Renal pelvis (tissue), 4 donors: ENCODE data around the gene ATE1. TPM values are rescaled to one million over a fixed set of nuclear protein-coding genes. Genes with fewer than 3 reads are reported as not detected.
"Not testable (repeated sequence)": the region's sequence is repeated elsewhere in the genome, so short reads cannot be mapped to it uniquely, and the experiment has no call there.

Experiments
- DNase-seq: peaks from one replicate; pipeline ENCODE4 v3.0.0-alpha.2; 2013
- polyA plus RNA-seq, 3 donors: library from polyadenylated mRNA; unstranded; fragments of 120-200 nt; gene quantifications; one replicate each; pipeline ENCODE4 v1.2.1, GENCODE V29; 2013; ENCODE audit not compliant: insufficient read length in 3 of 3

ATE1 gene
- polyA plus RNA-seq, 3 donors, result 35.6 to 41.6 (median 36.7) TPM

DNA sequence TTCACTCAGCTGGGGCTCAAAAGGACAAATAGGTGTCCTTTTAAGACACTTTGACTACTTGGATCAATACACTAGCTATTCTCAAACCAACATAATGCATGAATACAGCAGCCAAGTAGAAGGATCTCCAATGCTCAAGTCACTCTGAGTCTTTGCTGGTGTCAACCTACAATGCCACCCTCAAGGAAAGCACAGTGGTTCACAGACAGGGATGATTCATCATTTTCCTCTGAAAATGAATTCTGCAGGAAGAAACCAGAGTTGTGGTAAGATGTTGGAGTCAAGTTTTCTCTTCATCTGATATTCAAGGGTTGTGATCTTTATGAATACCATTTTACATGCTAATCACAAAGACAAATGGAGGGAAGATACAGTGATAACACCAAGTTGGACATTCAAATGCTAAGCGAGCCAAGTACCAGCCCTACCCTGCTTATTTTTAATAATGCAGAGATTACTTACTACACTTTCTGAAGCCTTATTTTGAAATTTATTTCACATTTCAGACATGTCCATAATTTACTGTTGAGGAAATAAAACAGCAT, 186.5 kb downstream of the ATE1 start:
- no peak for DNase-seq

DNA sequence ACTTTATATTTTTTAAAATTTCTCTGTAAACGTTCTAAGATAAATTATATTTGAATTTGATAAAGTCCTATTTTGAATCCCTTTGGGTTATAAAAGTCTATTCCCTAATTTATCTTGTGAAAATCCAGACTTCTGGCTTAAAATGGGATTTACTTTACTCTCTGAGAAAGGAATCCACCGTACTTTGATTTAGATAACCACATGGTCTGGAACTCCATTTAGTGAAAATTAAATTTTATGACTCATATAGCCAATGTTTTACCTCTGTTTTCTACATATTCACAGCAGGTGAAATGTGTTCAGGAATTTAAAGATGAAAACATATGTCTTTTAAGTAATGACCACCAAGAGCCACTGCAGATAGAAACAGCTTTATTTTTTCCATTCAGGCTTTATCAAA, 187.8 kb downstream of the ATE1 start:
- no peak for DNase-seq

DNA sequence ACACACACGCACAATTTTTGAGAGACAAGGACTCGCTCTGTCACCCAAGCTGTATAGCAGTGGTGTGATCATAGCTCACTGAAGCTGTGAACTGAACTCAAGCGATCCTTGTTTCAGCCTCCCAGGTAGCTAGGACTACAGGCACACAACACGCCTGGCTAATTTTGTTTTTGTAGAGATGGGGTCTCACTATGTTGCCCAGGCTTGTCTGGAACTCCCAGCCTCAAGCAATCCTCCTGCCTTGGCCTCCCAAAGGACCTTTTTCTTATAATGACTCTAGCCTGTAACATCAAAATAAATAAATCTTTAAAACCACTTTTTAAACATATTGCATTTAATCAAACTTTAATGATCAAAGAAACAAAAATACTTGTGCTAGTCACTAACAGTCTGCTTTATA, 188.7 kb downstream of the ATE1 start:
- no peak for DNase-seq

DNA sequence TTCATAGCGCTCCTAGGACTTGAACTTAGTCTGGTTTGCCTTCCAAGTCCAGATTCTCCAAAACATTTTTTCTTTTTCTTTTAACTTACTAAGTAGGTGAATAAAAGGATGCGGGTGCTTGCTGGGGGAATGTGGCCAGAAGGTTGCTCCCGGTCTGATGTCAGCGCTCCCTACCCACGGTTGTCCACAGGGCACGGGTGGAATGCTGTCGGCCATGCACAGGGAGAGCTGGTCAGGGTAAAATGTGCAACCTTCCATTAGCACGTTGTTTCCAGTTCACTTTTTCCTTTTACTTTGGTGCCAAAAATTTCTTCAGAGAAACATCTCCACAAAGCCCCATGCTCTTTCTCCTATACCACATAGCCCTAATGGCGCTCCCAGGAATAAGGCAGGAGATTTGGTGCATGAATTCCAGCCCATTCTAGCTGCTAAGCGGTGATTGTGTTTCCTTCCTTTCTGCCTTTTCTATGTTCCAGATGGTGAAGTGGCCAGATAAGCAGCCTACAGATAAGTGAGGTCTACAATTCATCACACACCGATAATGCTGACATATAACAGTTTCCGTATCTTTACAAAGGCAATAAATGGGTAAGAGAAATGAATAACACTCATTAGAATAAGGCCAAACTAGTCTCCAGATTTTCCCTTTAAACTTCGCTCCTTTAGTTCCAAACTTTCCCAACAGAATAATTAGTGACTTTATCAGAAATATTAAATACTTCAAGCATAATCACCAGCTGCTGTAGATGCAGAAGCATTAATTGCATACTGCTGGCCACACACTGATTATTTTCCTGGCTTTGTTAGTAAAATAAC, 191.3 kb downstream of the ATE1 start:
- DNase-seq, result no peak

DNA sequence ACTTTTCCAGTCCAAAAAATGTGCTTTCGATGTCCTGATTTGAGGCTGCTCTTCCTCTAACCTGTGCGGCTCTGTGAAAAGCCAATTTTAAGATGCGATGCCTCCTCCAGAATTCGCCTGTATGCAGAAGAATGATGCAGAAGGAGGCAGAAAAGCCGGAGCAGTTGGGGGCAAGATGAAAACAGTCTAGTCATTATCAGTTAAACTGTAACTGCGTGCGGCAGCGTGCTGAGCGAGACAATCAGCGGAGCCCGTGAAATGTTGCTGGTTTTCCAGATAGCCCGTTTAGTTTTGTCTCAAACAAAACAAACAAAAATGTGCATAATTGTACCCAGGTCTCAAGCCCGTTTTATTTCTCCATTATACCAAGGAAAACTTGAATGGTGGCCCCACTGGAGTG, 192.6 kb downstream of the ATE1 start:
- DNase-seq, result no peak

DNA sequence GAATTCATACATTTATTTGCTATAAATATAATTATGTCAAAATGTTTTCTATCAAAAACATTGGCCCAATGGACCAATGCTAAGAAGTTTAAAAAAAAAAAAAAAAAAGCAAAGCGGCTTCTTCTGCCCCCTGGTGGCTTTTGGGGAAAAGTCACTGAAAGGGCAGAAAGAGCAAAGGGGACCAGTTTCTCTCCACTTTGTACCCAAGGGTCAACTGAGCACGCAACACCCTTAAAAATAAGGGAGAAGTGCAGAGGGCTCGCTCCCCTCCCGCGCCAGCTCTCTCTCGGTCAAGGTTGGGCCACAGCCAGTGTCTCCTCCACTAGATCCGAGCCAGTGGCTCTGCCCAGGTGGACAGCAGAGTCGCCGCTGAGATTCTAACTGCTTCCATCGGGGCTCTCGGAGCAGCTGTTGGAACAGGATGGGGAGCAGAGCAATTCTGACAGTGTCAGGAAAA, 193.2 kb downstream of the ATE1 start:
- no peak for DNase-seq

DNA sequence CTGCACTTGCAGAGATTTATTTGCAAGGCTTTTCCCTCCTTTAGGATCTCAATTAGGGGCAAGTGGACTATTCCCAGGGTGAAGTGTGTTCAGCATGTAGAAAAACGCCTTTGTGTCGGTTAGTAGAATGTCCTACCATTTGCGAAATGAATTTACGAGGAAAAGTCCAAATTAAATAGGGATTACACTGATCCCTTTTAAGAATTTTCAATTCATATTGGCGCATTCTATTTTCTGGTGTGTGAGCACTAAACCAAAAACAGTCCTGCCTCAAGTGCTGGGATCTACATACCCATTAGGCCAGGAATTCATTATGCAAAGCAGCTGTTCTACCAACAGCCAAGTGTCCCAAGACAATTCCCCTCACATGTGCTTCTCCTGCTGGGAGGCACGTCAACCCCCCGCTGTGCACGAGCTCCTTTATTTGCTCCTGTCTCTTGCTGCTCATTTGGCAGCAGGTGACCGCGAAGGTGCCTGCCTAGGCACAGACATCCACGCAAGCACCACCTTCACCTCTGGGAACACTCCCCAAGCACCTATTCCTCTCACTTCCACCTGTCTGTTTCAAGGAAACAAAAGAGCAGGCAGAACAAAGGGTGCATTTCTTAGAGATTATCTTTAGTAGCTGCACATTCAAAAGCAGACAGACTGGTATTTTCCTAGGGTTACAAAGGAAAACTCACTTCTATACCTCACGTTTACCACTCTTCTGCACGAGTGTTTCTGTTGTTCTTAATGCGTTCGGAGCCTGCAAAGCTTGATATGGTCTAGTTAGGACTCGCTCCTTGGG, 195.0 kb downstream of the ATE1 start:
- no peak for DNase-seq

DNA sequence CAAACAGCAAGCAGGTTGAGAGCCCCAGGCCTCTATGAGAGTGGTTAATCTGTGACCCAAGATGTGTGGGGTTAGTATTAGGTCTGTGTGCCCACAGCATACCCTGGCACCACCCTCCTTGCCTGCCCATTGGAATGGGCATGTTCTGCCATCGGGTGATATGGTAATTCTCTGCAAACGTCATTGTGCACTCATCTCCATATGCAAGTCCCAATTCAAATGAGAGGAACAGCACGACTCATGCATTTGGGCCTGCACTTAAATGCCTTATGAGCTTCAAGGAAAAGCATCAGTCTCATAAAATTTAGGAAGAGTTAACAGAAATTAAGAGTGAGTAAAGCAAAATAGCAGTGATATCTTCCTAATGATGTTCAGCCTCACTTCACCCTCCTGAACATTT, 195.7 kb downstream of the ATE1 start:
- no peak for DNase-seq

DNA sequence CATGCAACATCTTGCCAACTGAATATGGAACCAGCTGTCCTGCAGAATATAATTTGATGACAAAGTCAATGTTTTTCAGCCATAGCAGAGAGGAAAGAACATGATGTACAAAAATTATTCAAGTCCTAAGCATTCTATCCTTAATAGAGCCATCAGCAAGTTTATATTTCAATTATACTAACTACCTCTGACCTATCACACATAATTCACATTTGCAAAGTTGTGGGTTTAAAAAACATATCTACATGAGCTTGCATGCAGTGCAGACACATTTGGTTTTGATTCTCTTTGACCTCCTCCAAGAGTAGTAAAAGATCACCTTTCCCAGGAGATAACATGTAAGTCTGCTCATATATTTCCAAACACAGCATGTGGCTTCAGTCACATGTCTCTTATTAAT, 203.5 kb downstream of the ATE1 start:
- no peak for DNase-seq

DNA sequence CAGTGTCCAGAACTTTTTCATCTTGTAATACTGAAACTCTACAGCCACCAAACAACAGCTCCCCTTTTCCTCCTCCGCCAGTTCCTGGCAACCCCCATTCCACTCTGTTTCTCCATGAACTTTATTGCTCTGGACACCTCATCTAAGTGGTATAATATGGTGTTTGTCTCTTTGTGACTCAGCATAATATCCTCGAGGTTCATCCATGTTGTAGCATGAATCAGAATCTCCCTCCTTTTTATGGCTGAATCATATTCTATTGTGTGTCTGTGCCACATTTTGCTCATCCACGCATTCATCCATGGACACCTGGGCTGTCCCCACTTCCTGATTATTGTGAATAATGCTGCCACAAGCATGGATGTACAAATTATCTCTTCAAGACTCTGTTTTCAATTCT, 205.2 kb downstream of the ATE1 start:
- DNase-seq, result no peak

DNA sequence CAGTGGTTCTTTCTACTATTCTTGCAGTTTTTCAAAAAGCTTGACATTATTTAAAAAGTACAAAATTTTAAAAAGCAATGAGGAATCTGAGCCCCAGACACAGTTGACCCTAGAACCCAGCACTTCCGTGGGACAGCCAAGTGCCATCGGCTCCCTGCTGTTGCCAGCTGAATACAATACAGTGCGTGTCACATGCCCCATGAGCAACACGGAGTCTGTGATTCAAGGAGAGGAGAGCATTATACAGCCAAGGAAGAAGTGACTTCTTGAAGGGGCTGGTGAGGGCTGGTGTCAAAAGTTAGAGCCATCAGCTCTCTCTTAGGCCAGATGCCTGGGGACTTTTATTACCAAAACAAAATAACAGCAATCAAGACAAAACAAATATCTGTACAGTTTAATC, 206.6 kb downstream of the ATE1 start:
- DNase-seq, result no peak

DNA sequence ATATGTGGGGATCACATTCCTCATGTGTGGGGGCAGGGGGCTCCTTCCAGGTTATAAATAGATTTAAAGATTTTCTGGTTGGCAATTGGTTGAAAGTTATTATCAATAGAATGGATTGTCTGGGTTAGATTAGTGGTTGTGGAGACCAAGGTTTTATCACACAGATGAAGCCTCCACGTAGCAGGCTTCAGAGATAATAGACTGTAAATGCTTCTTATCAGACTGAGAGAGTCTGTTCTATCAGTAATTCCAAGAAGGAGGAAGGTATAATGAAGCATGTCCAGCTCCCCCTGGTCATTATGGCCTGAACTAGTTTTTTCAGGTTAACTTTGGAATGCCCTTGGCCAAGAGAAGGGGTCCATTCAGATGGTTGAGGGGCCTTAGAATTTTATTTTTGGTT, 211.9 kb downstream of the ATE1 start:
- DNase-seq, result no peak

DNA sequence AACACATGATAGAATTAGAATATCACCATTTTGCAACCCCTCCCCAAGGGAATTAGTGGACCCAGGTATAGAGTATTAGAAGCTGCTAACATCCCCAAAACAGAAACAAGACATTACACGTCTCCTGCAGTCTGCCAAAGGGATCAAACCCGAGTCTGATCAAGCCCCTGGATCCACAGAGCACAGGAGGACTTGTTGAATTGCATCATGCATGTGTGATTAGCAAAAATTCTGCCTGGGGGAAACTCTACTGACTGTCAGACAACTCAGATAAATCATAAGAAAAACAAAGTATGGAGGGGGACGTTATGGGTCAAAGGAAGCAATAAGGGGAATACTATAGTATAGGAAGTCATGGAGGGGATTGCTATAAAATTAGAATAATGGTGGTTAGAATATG, 212.8 kb downstream of the ATE1 start:
- DNase-seq, result no peak

DNA sequence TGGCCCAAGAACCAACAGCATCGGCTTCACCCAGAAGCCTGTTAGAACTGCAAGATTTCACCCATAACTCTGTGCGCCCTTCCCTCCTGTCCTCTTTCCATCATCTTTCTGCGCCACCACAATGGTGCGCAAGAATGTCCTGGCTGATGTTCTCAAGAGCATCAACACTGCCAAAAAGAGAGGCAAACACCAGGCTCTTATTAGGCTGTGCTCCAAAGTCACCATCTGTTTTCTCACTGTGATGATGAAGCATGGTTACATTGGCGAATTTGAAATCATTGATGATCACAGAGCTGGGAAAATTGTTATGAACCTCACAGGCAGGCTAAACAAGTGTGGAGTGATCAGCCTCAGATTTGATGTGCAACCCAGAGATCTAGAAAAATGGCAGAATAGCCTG, 214.3 kb downstream of the ATE1 start:
- no peak for DNase-seq

DNA sequence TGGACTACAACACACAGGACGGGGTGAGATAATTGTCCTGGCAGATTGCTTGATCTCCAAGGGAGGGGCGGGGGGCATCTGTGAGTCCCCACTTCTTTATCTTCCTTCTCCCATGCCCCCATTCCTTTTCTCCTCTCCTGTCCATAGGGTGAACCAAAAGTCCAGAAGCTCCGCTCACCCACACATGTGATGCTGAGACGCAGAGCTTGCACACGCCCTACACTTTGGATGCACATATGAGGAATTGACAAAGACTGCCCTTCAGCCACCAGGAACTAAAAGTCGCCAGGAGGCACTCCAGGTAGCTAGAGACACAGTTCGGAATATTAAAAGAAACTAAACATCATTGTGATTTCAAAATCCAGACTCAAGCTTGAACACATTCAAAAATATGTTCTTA, 216.9 kb downstream of the ATE1 start:
- no peak for DNase-seq

DNA sequence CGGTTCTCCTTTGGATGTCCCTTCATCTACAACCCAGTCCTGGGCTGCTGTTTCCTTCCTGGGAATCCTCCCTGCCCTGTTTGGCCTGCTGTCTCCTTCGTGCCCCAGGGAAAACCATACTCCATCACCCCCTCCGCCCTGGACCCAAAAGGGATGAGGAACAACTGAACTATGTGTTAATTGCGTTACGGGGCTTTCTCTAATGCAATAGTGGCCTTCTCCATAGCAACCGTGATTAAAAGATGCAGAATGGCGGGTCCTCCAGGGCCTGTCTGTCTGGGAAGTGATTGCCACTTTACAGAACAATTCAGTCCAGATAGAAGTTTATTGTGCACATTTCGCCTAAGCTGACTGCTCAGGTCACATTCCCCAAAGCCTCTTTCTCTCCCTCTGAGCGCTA, 217.6 kb downstream of the ATE1 start:
- no peak for DNase-seq

DNA sequence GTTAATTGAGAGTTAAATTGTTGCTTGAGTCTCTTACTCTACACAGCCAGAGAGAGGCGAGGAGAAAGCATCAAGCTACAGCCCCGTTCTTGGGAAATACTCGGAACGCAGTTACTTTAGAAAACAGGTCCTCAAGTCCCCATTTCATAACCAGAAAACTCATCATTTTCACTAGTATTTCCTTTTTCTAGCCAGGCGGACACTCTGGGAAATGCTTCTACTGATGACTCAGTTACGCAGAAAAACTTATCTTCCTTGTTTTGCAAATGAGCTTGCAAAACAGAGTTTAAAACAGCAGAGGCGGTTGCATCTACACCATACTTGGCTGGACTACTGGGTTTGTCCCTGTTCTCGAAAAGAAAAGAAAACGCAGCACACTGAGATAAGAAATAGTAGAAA, 218.2 kb downstream of the ATE1 start:
- DNase-seq, result no peak

DNA sequence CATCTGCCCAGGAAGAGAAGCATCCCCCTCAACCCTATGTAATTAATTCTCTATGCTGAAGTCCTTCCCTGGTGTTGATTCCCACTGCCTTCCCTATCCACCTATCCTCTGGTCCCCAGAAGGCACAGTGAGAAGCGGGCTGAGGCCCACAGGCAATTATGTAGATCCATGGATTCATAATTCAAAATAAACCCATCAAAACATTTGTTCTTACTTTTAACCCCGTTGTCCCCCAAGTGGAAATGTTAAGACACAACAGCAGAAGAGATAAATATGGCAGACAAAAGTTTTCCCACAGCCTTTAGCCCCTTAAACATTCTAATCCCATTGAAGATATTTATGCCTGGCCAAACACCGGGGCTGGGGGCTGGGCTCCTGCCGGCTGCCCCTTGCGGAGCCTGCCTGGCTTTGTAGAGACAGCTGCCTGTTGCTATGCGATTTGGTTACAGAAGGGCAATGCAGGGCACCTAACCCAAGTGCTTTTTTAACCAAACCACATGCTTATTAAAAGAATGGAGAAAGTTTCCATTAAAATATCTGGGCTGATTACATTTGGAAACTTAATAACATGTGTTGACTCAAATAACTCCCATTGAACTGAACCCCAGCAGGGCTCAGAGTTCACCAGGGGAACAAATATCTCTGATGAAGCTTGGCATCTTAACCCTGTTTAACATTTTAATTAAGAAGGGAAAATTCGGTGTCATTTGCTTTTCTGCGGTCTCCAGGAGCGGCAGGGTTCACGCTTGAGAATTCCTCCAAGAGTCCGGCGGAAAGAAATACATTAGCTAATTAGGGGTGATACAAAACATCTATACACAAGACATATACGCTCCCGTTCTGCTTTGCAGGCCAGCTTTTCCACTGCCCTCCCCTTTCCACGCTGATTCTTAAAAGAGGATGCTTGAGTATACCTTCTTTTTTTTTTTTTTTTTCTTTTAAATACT, 218.8 kb downstream of the ATE1 start:
- DNase-seq, result no peak

DNA sequence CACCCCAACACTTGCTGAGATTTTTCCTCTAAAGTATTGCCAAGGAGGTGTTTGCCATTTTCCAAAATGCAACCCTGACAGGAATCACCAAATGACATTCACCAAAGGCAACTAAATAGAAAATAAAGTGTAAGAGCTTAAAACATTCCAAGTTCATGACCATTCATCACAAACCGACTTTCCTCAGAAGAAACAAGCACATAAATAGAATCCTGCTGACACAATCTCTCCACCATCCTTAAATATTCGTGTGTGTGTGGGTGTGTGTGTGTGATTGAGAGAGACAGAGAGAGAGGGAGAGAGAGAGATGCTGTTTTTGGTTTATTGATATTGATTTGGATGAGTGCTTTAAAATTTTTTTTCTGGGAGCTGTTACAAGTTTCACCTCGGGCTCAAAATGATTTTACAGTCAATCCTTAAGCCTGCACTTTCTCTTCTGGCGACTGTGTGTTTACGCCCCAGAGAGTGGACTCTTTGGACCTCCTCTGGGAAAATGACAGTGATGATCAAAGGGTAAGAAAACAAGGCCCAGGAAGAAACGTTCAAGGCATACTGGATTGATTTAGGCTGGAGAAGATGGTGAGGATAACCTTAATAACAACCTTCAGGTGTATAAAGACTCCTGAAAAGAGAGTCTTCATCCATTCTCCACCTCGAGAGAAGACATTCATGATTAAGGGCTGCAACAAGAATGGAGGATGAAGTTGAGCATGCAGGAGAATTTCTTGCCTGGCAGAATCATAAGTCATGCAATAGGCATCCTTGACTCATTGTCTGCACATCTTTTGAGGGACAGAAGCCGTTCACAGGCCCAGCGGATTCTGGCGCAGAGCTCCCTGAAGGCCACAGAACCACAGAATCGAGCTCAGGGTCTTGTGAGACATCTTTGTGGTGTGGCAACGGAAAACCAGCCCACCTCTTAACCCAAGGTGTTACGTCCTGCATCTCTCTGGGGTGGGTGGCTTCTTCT, 225.2 kb downstream of the ATE1 start:
- DNase-seq, result no peak

DNA sequence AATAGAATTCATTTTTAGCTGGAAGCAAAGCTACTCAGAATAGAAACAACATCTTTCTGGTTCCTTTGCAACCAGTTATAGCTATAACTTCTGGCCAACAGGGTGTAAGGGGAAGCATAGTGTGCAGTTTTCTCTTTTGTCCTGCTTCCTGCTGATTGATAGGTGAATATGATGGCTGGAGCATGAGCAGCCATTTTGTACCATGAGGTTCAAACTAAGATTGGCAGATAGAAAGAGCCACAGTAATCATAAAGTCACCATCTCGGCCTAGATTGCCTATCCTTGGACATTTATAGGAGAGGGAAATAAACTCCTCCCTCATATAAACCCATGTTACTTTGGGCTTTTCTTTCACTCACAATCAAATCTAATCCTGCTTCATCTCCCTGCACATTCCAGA, 227.4 kb downstream of the ATE1 start:
- no peak for DNase-seq

DNA sequence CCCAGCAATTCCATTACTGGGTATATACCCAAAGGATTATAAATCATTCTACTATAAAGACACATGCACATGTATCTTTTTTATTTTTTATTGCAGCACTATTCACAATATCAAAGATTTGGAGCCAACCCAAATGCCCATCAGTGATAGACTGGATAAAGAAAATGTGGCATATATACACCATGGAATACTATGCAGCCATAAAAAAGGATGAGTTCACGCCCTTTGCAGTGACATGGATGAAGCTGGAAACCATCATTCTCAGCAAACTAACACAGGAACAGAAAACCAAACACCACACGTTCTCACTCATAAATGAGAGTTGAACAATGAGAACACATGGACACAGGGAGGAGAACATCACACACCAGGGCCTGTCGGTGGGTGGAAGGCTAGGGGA, 228.1 kb downstream of the ATE1 start:
- DNase-seq, result not testable (repeated sequence)
